DND-41 (cell line): ENCODE measurements around the gene WNT2.

ENCODE experiments used
- EZH2 ChIP-seq: IDR thresholded peaks from 3 replicates; pipeline ENCODE4 v1.6.1; 2012; ENCODE audit warnings: borderline replicate concordance, low read depth, mild to moderate bottlenecking, moderate library complexity, low read length, inconsistent platforms; ENCODE audit not compliant: severe bottlenecking
- TF ChIP-seq, protein P1 (sequence below): IDR thresholded peaks from 2 replicates; pipeline ENCODE4 v1.5.1; 2012; ENCODE audit warnings: borderline replicate concordance, low read length, moderate library complexity, mild to moderate bottlenecking; ENCODE audit not compliant: poor library complexity, severe bottlenecking; ENCODE audit errors: extremely low read depth

DNA sequence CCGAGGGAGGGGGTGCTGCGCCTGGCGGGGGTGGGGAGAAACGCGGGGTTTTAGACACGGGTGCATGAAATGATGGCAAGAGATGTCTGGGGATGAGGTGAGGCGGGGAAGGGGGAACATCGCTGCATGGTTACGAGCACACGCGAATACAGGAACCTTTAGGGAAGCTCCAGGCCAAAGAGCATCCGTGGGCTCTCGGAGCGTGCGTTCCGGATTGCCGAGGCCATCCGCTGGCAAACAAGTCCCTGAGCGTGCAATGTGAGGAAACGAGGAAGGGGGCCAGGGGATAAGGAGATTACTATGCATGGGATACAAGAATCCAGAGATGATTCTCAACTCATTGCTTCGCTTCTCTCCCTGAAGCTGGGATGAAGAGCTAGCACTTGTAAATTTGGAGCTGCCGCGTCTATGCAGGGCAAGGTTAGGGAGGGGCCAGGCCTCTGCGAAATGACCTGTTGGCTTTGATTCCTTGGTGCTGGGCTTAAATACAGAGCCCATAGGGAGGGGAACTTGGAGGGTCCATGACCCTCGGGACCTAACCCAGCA lies 520 bp upstream of the WNT2 start:
- no peak for TF ChIP-seq EZH2
- TF ChIP-seq, protein P1, sequence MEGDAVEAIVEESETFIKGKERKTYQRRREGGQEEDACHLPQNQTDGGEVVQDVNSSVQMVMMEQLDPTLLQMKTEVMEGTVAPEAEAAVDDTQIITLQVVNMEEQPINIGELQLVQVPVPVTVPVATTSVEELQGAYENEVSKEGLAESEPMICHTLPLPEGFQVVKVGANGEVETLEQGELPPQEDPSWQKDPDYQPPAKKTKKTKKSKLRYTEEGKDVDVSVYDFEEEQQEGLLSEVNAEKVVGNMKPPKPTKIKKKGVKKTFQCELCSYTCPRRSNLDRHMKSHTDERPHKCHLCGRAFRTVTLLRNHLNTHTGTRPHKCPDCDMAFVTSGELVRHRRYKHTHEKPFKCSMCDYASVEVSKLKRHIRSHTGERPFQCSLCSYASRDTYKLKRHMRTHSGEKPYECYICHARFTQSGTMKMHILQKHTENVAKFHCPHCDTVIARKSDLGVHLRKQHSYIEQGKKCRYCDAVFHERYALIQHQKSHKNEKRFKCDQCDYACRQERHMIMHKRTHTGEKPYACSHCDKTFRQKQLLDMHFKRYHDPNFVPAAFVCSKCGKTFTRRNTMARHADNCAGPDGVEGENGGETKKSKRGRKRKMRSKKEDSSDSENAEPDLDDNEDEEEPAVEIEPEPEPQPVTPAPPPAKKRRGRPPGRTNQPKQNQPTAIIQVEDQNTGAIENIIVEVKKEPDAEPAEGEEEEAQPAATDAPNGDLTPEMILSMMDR = no peak
